ENCODE measurements around the gene SFTPD. TPM values are rescaled to one million over a fixed set of nuclear protein-coding genes. Genes with fewer than 3 reads are reported as not detected.

Gene SFTPD
- total RNA-seq, 2 donors from 2014 or later, result 0.33 to 1.6 TPM

- intact Hi-C loops (cut with DNase I), result loop anchor here (10.0 kb wide), 1 partner anchor 106 kb away; no protein-coding TSS in a partner anchor
- no peaks in the 10 kb centered on the region for H3K27me3 ChIP-seq
- 62 to 84% methylated on average over 6 of the region's 6 CpGs for WGBS, 2 donors
- no peak overlapping the region for H3K27ac ChIP-seq
- no peaks in the 10 kb centered on the region for H3K4me1 ChIP-seq
- ATAC-seq (no peak), DNase-seq (peak in 1 of 4 donors; percentile 71)
- no peak overlapping the region for H3K4me3 ChIP-seq
- H3K9me3 ChIP-seq, result no peaks in the 10 kb centered on the region
- H3K36me3 ChIP-seq (replicated peaks in 1 of 2; ENCODE audit: insufficient read depth in 1 of 2, low read depth in 2 of 2), result no peaks in the 10 kb centered on the region
- TF ChIP-seq POLR2A (IDR thresholded peaks at IDR 0.05) (no peak), CTCF (IDR thresholded peaks at IDR 0.05) (no peak)
Measured at GRCh38 chr10:79938728-79939406, 10.0 kb downstream of the SFTPD start.

GRCh38 chr10:79937701-79938151 is 11.2 kb downstream of the SFTPD start:
- Histone ChIP-seq H3K9me3 (no peaks in the 10 kb centered on the region), H3K36me3 (replicated peaks in 1 of 2; ENCODE audit: insufficient read depth in 1 of 2, low read depth in 2 of 2) (no peaks in the 10 kb centered on the region), H3K27me3 (no peaks in the 10 kb centered on the region), H3K27ac (no peak overlapping the region), H3K4me3 (no peak overlapping the region), H3K4me1 (no peaks in the 10 kb centered on the region)
- intact Hi-C loops (cut with DNase I), result loop anchor here (10.0 kb wide), 1 partner anchor 107 kb away; no protein-coding TSS in a partner anchor
- WGBS, 2 donors, result 91 to 94% methylated on average over 9 to 10 of the region's 10 CpGs
- no peak for TF ChIP-seq CTCF (IDR thresholded peaks at IDR 0.05)
- TF ChIP-seq POLR2A (IDR thresholded peaks at IDR 0.05), result no peak
- no peak for ATAC-seq
- DNase-seq, result no peak

- no peaks in the 10 kb centered on the region for H3K9me3 ChIP-seq
- ATAC-seq, result no peak
- no peak for TF ChIP-seq POLR2A (IDR thresholded peaks at IDR 0.05)
- no peak for TF ChIP-seq CTCF (IDR thresholded peaks at IDR 0.05)
- 79 to 86% methylated on average over 8 to 9 of the region's 9 CpGs for WGBS, 2 donors
- no peak overlapping the region for H3K27ac ChIP-seq
- no peaks in the 10 kb centered on the region for H3K4me1 ChIP-seq
- intact Hi-C loops (cut with DNase I), result loop anchor here (10.0 kb wide), 1 partner anchor 108 kb away; no protein-coding TSS in a partner anchor
- H3K4me3 ChIP-seq, result no peak overlapping the region
- DNase-seq, result no peak
- H3K27me3 ChIP-seq, result no peaks in the 10 kb centered on the region
- no peaks in the 10 kb centered on the region for H3K36me3 ChIP-seq (replicated peaks in 1 of 2; ENCODE audit: insufficient read depth in 1 of 2, low read depth in 2 of 2)
Measured at GRCh38 chr10:79936625-79937615, 12.0 kb downstream of the SFTPD start.

- WGBS, 2 donors, result 69 to 74% methylated on average over 3 of the region's 3 CpGs
- H3K4me3 ChIP-seq, result no peak overlapping the region
- peaks cover 8% of the 10 kb centered on the region for H3K4me1 ChIP-seq
- H3K36me3 ChIP-seq (replicated peaks in 1 of 2; ENCODE audit: insufficient read depth in 1 of 2, low read depth in 2 of 2), result no peaks in the 10 kb centered on the region
- no peak for DNase-seq
- peaks cover 0 to 3% of the 10 kb centered on the region in 2 donors for H3K27me3 ChIP-seq
- intact Hi-C loops (cut with DNase I), result loop anchor here (10.0 kb wide), 1 partner anchor 111 kb away; no protein-coding TSS in a partner anchor
- ATAC-seq, result no peak
- H3K27ac ChIP-seq, result no peak overlapping the region
- TF ChIP-seq CTCF (IDR thresholded peaks at IDR 0.05) (no peak), POLR2A (IDR thresholded peaks at IDR 0.05) (no peak)
- no peaks in the 10 kb centered on the region for H3K9me3 ChIP-seq
Measured at GRCh38 chr10:79933961-79934360, 14.9 kb downstream of the SFTPD start.
